HG03039 (cell line): ENCODE data around the gene ENOPH1.

Experiments used
- ATAC-seq: cut with Tn5 transposase; IDR thresholded peaks from one replicate; pipeline ENCODE4 v1.9.1; 2021; ENCODE audit warnings: mild to moderate bottlenecking, moderate library complexity; ENCODE audit not compliant: unreplicated experiment

The ENOPH1 gene

GRCh38 chr4:82425478-82425877 lies 4.9 kb upstream of the ENOPH1 start:
- ATAC-seq, result no peak

DNA sequence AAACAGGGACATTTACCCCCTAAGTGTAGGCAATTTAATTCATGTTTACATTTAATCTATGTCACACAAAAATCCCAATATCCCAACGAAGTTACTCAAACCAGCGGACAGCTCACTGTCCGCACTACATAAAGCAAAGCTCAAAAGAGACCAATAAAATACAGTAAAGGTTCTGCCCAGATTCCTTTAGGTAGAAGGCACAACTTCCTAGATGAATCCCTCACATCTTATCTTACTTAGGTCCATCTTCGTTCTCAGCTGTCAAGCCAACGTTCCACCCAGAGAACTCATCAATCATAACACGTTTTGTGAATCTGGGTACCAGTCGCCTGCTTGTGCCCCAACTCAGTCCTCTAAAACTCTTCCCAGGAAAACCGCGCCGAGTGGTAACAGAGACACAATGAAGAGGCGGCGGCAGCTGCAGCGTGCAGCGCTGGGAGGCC lies 1.8 kb upstream of the ENOPH1 start:
- no peak for ATAC-seq

GRCh38 chr4:82428969-82429727 lies 1.2 kb upstream of the ENOPH1 start:
- peak; percentile 53 for ATAC-seq

GRCh38 chr4:82429728-82430192 lies 630 bp upstream of the ENOPH1 start:
- no peak for ATAC-seq

GRCh38 chr4:82430964-82431745 lies 765 bp downstream of the ENOPH1 start:
- ATAC-seq, result no peak

- ATAC-seq, result no peak
Observed at GRCh38 chr4:82431831-82432230, 1.4 kb downstream of the ENOPH1 start.

- no peak for ATAC-seq
Observed at GRCh38 chr4:82432596-82432995, 2.2 kb downstream of the ENOPH1 start.

GRCh38 chr4:82433791-82434190 lies 3.4 kb downstream of the ENOPH1 start:
- ATAC-seq, result no peak

GRCh38 chr4:82434949-82435348 lies 4.6 kb downstream of the ENOPH1 start:
- no peak for ATAC-seq

DNA sequence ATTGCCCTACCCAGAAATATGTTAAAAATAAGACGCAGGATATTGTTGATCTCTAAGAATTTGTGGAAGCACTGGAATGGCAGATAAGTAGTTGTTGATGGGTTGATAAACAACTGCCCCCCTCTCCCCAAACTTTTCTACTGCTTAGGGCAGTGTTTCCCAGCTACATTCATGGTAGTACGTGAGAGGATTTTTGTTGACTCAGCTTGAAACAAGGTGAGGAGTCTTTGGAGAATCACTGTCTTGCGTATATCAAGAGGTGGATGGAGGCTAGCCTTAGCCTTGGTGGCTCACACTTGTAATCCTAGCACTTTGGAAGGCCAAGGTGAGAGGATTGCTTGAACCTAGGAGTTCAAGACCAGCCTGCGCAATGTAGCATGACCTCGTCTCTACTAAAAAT lies 5.7 kb downstream of the ENOPH1 start:
- no peak for ATAC-seq

DNA sequence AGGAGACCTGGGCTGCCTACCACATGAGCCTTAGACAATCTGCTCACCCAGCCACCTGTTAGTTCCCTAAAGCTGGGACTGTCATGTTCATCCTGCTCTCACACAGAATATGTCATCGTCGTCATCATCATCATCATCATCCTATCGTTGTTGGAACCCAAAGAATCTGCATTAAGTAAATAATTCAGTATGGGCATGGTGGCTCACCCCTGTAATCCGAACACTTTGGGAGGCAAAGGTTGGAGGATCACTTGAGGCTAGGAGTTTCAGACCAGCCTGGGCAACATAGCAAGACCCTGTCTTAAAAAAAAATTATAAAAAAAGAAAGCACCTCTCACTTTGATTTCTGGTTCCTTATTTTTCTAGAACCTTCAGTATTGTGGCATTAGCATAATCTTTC lies 6.4 kb downstream of the ENOPH1 start:
- no peak for ATAC-seq

- ATAC-seq, result no peak
Observed at GRCh38 chr4:82437285-82438005, 7.1 kb downstream of the ENOPH1 start.

DNA sequence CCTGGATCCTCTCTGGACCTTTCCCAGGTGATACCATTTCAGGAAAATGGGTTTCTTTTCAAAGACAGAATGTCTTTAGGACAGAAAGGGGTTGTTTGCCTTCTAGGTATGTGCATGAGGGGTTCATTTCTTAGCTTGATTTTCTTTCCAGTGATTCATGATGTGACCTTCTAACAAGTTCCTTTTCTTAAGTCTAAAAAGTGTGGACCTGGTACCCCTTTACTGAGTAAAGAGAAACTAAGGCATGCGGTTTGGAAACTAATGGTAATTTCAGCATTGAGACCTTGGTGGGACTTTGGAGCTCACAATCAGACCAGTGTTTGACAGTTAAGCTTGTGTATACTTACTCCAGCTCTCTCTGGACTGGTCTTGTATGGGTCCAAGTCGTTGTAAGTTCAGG lies 8.7 kb downstream of the ENOPH1 start:
- no peak for ATAC-seq

- no peak for ATAC-seq
Observed at GRCh38 chr4:82447886-82448285, 17.5 kb downstream of the ENOPH1 start.

GRCh38 chr4:82450966-82451755 lies 20.8 kb downstream of the ENOPH1 start:
- ATAC-seq, result no peak

GRCh38 chr4:82452026-82452425 lies 21.6 kb downstream of the ENOPH1 start:
- no peak for ATAC-seq

DNA sequence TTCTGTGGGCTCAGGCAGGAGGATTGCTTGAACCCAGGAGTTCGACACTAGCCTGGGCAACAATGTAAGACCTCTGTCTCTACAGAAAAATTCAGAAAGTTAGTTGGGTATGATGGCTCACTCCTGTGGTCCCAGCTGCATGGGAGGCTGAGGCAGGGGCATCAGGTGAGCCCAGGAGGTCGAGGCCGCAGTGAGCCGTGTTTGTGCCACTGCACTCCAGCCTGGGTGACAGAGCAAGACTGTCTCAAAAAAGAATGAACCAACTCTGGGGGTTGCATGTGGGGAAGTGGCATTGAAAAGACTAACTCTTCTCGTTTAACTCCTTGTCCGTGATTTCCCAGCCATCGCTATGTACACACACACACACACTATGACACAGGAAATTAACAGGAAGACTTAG lies 26.9 kb downstream of the ENOPH1 start:
- ATAC-seq, result no peak

GRCh38 chr4:82458729-82459128 lies 28.3 kb downstream of the ENOPH1 start:
- no peak for ATAC-seq

DNA sequence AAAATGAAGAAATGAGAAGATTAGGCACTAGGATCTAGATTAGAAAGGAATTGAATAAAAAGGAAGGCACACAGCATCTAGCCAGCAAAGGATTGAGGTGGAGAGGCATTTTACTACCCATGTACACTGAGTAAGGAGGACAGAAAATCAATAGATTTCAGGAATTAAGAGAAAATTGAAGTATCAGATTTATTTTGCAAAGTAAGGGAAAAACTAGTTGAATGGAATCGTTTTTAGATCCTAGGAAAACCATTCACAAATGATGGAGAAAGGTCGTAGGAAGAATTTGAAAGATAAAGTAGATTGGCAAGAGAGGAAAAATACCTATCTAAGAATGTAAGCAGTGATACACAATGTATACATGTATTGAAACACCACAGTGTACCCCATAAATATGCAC lies 31.3 kb downstream of the ENOPH1 start:
- ATAC-seq, result no peak

DNA sequence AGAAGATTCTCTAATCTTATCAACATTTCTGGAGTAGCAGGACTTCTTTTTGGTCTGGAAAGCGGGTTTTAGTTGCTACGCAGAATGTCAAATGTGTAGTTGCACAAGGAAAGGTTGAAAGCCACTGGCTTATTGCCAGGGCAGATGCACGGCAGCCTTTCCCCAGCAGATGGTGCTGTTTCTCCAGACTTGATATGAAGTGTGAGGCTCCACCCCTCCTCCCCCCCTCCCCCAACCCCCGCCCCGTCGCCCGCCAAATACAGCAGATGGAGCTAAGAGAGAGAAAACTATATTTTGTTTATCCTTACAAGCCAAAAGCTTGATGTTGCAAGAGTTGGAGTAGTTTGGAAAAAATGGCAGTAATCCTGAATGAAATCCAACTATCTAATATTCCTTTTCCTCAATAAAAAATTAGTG lies 32.0 kb downstream of the ENOPH1 start:
- ATAC-seq, result peak; percentile 86

DNA sequence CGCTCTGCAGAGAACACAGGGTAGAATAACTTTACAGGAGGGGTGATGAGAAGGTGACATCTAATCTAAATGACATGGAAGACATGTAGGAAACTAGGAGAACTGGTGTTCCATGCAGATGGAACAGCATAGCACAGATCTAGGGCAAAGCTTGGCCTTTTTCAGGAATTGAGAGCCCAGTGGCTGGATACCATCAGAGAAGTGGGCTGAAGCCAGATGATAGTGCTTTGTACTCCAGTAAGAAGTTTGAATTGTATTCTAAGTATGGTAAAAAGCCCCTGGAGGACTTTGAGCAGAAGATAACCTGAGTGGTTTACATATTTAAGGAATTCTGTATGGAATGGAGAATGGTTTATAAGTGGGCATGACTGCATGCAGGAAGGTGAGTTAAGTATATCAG lies 32.8 kb downstream of the ENOPH1 start:
- ATAC-seq, result no peak
